HG03460 (cell line): ENCODE measurements around the gene PRELP.
"Not testable (repeated sequence)": the region's sequence is repeated elsewhere in the genome, so short reads cannot be mapped to it uniquely, and the experiment has no call there.

Source experiments
- ATAC-seq: cut with Tn5 transposase; IDR thresholded peaks from one replicate; pipeline ENCODE4 v1.9.1; 2021; ENCODE audit not compliant: unreplicated experiment

Gene PRELP

GRCh38 chr1:203504400-203505250 is 29.0 kb downstream of the PRELP start:
- ATAC-seq, result no peak

- ATAC-seq, result no peak
These were observed 30.1 kb downstream of the PRELP start for GRCh38 chr1:203505526-203506204.

GRCh38 chr1:203506858-203507626 is 31.4 kb downstream of the PRELP start:
- no peak for ATAC-seq

GRCh38 chr1:203507759-203508158 is 32.2 kb downstream of the PRELP start:
- no peak for ATAC-seq

GRCh38 chr1:203508463-203509073 is 33.0 kb downstream of the PRELP start:
- ATAC-seq, result no peak

GRCh38 chr1:203509135-203509534 is 33.5 kb downstream of the PRELP start:
- ATAC-seq, result no peak

- ATAC-seq, result no peak
These were observed 35.9 kb downstream of the PRELP start for GRCh38 chr1:203511513-203511912.

- no peak for ATAC-seq
These were observed 36.3 kb downstream of the PRELP start for GRCh38 chr1:203511930-203512329.

- ATAC-seq, result no peak
These were observed 36.9 kb downstream of the PRELP start for GRCh38 chr1:203512517-203512847.

- ATAC-seq, result no peak
These were observed 37.4 kb downstream of the PRELP start for GRCh38 chr1:203512848-203513584.

- ATAC-seq, result no peak
These were observed 38.0 kb downstream of the PRELP start for GRCh38 chr1:203513585-203514031.

- ATAC-seq, result no peak
These were observed 40.6 kb downstream of the PRELP start for GRCh38 chr1:203516184-203516583.

GRCh38 chr1:203516906-203517305 is 41.3 kb downstream of the PRELP start:
- ATAC-seq, result no peak

GRCh38 chr1:203517426-203518110 is 42.0 kb downstream of the PRELP start:
- ATAC-seq, result no peak

- not testable (repeated sequence) for ATAC-seq
These were observed 42.5 kb downstream of the PRELP start for GRCh38 chr1:203518139-203518538.

- ATAC-seq, result no peak
These were observed 42.9 kb downstream of the PRELP start for GRCh38 chr1:203518541-203518940.

GRCh38 chr1:203519053-203519840 is 43.6 kb downstream of the PRELP start:
- no peak for ATAC-seq

GRCh38 chr1:203519896-203520295 is 44.3 kb downstream of the PRELP start:
- no peak for ATAC-seq

- ATAC-seq, result no peak
These were observed 44.7 kb downstream of the PRELP start for GRCh38 chr1:203520315-203520714.
